ENCODE measurements around the gene GSK3B. TPM values are rescaled to one million over a fixed set of nuclear protein-coding genes. Genes with fewer than 3 reads are reported as not detected.
"Not testable (repeated sequence)": the region's sequence is repeated elsewhere in the genome, so short reads cannot be mapped to it uniquely, and the experiment has no call there.

GSK3B gene
- total RNA-seq, 2 donors from 2014 or later, result 28.7 to 39.3 TPM

DNA sequence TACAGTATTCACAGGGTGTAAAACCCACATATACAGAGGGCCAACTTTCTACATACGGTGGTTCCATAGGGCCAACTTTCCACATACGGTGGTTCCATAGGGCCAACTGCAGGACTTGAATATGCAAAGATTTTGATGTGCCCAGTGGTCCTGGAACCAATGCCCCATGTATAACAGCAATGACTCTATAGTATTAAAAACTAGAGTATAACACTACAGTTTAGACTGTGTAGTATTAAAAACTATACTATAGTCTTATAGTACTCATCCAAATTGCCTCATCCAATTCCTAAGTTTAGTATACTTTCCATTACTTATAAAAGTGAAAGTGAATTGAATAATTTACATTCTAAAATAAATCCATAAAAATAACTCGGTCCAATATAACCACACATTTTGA is 75.9 kb downstream of the GSK3B start:
- TF ChIP-seq, protein P1, sequence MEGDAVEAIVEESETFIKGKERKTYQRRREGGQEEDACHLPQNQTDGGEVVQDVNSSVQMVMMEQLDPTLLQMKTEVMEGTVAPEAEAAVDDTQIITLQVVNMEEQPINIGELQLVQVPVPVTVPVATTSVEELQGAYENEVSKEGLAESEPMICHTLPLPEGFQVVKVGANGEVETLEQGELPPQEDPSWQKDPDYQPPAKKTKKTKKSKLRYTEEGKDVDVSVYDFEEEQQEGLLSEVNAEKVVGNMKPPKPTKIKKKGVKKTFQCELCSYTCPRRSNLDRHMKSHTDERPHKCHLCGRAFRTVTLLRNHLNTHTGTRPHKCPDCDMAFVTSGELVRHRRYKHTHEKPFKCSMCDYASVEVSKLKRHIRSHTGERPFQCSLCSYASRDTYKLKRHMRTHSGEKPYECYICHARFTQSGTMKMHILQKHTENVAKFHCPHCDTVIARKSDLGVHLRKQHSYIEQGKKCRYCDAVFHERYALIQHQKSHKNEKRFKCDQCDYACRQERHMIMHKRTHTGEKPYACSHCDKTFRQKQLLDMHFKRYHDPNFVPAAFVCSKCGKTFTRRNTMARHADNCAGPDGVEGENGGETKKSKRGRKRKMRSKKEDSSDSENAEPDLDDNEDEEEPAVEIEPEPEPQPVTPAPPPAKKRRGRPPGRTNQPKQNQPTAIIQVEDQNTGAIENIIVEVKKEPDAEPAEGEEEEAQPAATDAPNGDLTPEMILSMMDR (IDR thresholded peaks at IDR 0.05), result no peak
- H3K9me3 ChIP-seq, result no peaks in the 10 kb centered on the region
- ATAC-seq (ENCODE audit: insufficient number of reproducible peaks, low FRiP score, low read depth), result no peak
- H3K4me1 ChIP-seq (ENCODE audit: control insufficient read depth in 1 of 2, low read depth in 2 of 2), result peaks cover 9 to 52% of the 10 kb centered on the region in 2 donors
- DNase-seq (ENCODE audit: low spot score), result no peak
- H3K4me3 ChIP-seq, result no peak overlapping the region
- no peaks in the 10 kb centered on the region for H3K27me3 ChIP-seq (replicated peaks; ENCODE audit: insufficient read depth)
- no peaks in the 10 kb centered on the region for H3K36me3 ChIP-seq
- no peak overlapping the region for H3K27ac ChIP-seq

DNA sequence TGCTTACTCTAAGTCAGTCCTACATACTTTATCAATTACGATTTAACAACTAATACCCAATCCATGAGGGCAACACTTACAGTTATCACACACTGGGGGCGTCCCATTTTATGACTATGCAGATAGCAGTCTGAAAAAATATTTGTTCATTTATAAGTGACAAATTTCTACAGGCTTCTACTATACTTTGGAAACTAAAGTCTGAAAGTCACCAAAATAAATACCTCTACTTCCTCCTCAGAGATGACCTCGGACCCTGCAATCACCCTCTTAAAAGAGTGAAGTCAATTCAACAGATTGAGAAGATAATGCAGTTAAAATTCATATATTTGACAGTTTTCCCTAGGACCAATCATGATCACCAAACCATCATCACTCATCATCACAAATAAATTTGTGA is 76.6 kb downstream of the GSK3B start:
- TF ChIP-seq, protein P1 (IDR thresholded peaks at IDR 0.05), result no peak
- DNase-seq (ENCODE audit: low spot score), result no peak
- H3K27me3 ChIP-seq (replicated peaks; ENCODE audit: insufficient read depth), result no peaks in the 10 kb centered on the region
- H3K36me3 ChIP-seq, result no peaks in the 10 kb centered on the region
- H3K4me1 ChIP-seq (ENCODE audit: control insufficient read depth in 1 of 2, low read depth in 2 of 2), result peaks cover 9 to 56% of the 10 kb centered on the region in 2 donors
- H3K4me3 ChIP-seq, result no peak overlapping the region
- no peak for ATAC-seq (ENCODE audit: insufficient number of reproducible peaks, low FRiP score, low read depth)
- H3K9me3 ChIP-seq, result no peaks in the 10 kb centered on the region
- no peak overlapping the region for H3K27ac ChIP-seq

DNA sequence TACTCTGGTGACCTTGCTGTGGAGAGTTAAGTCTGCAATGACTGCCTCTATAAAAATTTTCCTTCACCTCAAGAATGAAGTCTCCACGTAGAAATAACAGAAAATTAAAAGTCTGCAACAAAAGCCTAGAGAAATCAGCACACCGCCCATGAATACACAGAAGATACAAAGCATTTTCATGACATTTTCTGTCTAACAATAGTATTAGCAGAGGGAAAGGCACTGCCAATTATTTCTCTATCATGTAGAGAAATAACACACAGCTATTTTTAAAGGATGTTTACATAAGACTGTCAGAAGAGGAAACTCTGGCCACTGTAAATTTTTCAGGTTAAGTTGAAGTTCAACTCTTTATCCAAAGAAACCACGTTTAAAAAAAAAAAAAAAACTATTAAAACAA is 80.8 kb downstream of the GSK3B start:
- TF ChIP-seq, protein P1 (IDR thresholded peaks at IDR 0.05), result no peak
- Histone ChIP-seq H3K36me3 (no peaks in the 10 kb centered on the region), H3K4me1 (ENCODE audit: control insufficient read depth in 1 of 2, low read depth in 2 of 2) (peaks cover 18 to 49% of the 10 kb centered on the region in 2 donors), H3K9me3 (no peaks in the 10 kb centered on the region), H3K27ac (no peak overlapping the region), H3K4me3 (no peak overlapping the region), H3K27me3 (replicated peaks; ENCODE audit: insufficient read depth) (no peaks in the 10 kb centered on the region)
- DNase-seq (ENCODE audit: low spot score) (no peak), ATAC-seq (ENCODE audit: insufficient number of reproducible peaks, low FRiP score, low read depth) (no peak)

DNA sequence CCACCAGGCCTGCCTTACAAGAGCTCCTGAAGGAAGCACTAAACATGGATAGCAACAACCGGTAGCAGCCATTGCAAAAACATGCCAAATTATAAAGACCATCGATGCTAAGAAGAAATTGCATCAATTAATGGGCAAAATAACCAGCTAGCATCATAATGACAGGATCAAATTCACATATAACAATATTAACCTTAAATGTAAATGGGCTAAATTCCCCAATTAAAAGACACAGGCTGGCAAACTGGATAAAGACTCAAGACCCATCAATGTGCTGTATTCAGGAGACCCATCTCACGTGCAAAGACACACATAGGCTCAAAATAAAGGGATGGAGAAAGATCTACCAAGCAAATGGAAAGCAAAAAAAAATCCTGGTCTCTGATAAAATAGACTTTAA is 88.5 kb downstream of the GSK3B start:
- not testable (repeated sequence) for H3K36me3 ChIP-seq; H3K9me3 ChIP-seq; H3K27me3 ChIP-seq (replicated peaks; ENCODE audit: insufficient read depth); H3K4me1 ChIP-seq (ENCODE audit: control insufficient read depth in 1 of 2, low read depth in 2 of 2); H3K4me3 ChIP-seq; DNase-seq (ENCODE audit: low spot score); ATAC-seq (ENCODE audit: insufficient number of reproducible peaks, low FRiP score, low read depth); H3K27ac ChIP-seq

DNA sequence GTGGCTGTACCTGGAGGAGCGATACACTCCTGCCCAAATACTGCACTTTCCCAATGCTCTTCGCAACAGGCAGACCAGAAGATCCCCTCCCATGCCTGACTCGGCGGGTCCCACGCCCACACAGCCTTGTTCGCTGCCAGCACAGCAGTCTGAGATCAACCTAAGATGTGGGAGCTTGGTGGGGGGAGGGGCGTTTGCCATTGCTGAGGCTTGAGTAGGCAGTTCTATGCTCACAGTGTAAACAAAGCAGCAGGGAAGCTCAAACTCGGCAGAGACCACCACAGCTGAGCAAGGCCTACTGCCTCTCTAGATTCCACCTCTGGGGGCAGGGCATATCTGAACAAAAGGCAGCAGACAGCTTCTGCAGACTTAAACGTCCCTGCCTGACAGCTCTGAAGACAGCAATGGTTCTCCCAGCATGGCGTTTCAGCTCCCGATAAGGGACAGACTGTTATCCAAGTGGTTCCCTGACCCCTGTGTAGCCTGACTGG is 90.2 kb downstream of the GSK3B start:
- not testable (repeated sequence) for DNase-seq (ENCODE audit: low spot score); H3K9me3 ChIP-seq; H3K27ac ChIP-seq; H3K36me3 ChIP-seq; H3K27me3 ChIP-seq (replicated peaks; ENCODE audit: insufficient read depth); H3K4me1 ChIP-seq (ENCODE audit: control insufficient read depth in 1 of 2, low read depth in 2 of 2); H3K4me3 ChIP-seq; ATAC-seq (ENCODE audit: insufficient number of reproducible peaks, low FRiP score, low read depth)

DNA sequence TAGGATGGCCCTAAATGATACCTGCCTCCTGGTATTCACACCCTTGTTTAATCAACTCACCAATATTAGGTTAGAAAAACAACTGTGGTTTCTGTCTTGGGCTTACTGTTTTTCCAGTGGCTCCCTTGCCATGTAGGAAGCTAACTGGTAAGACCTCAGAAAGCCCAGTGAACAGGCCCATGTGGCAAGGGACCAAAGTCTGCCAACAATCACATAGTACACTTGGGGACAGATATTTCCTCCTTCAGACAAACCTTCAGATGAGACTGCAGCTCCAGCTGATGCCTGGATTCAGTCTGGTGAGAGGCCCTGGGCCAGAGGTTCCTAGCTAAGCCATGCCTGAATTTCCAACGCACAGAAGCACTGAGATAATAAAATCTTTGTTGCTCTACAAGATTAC is 96.1 kb downstream of the GSK3B start:
- Histone ChIP-seq H3K27me3 (replicated peaks; ENCODE audit: insufficient read depth) (no peaks in the 10 kb centered on the region), H3K9me3 (no peaks in the 10 kb centered on the region), H3K4me3 (no peak overlapping the region), H3K36me3 (peaks cover 6% of the 10 kb centered on the region), H3K4me1 (ENCODE audit: control insufficient read depth in 1 of 2, low read depth in 2 of 2) (no peaks in the 10 kb centered on the region), H3K27ac (no peak overlapping the region)
- TF ChIP-seq, protein P1 (IDR thresholded peaks at IDR 0.05), result no peak
- DNase-seq (ENCODE audit: low spot score) (no peak), ATAC-seq (ENCODE audit: insufficient number of reproducible peaks, low FRiP score, low read depth) (no peak)

Measured in thoracic aorta (tissue), 2 donors.